K562 (cell line): ENCODE data around the gene KCNAB1. TPM values are rescaled to one million over a fixed set of nuclear protein-coding genes. Genes with fewer than 3 reads are reported as not detected.

Experiments used
- ATAC-seq: fragments of 200-7000 bp; cut with Tn5 transposase; 3 replicates; pipeline ENCODE4 v1.9.1; 2020; ENCODE audit warnings: moderate library complexity
- BruUV-seq: library from RNA; stranded (reverse); fragments of 400-500 nt; replicated peaks from 2 replicates; lab custom pipeline; 2021; lab: Mats Ljungman, UMichigan
- CTCF ChIA-PET: fragments of 300-600 bp; formaldehyde crosslinking; extraction: SDS; loops from one replicate; lab custom pipeline; 2021; ENCODE audit warnings: low intra/inter-chr PET ratio; lab: Yijun Ruan, JAX
- POLR2A ChIA-PET: fragments of 300-600, 350-650 bp; sonication (Branson Sonifier 250); formaldehyde crosslinking; extraction: SDS; loops from one replicate; lab custom pipeline; 2021; ENCODE audit warnings: antibody characterized with exemption, inconsistent platforms; lab: Yijun Ruan, JAX
- DNase-seq, 4 experiments: peaks; one replicate each; pipeline versions ENCODE4 v3.0.0 to v3.0.0-alpha.2; 2011 to 2018; ENCODE audit warnings: low spot score in 3 of 4, mixed read lengths in 3 of 4; ENCODE audit errors: extremely low read depth in 1 of 4
- FAIRE-seq: peaks from 2 replicates; lab custom pipeline; 2011; peaks lifted over from hg19 to GRCh38; lab: Jason Lieb, UNC
- H2AFZ ChIP-seq: 2 replicates; pipeline ENCODE4 v1.6.0; 2011; ENCODE audit warnings: low read depth, low read length, control low read depth, inconsistent platforms
- H3K27ac ChIP-seq: fragments of 200-600 bp; 3 replicates; pipeline ENCODE4 v1.8.0; 2011; ENCODE audit warnings: low read depth, mild to moderate bottlenecking, control low read depth, inconsistent platforms, low read length, moderate library complexity, mixed read lengths; ENCODE audit errors: extremely low read depth
- H3K27me3 ChIP-seq, 2 experiments: fragments of 300-600 bp in 1 of 2; 2 replicates in 1 of 2; 3 replicates in 1 of 2; pipeline versions ENCODE4 v1.6.0 to v1.8.0; 2011; ENCODE audit warnings: inconsistent platforms in 2 of 2, low read length in 2 of 2, mild to moderate bottlenecking in 1 of 2, mixed read lengths in 1 of 2, moderate library complexity in 1 of 2; ENCODE audit not compliant: control insufficient read depth in 2 of 2, insufficient read depth in 2 of 2
- H3K36me3 ChIP-seq: fragments of 300-600 bp; 3 replicates; pipeline ENCODE4 v1.8.0; 2011; ENCODE audit warnings: mild to moderate bottlenecking, low read length, inconsistent platforms; ENCODE audit not compliant: control insufficient read depth, insufficient read depth
- H3K4me1 ChIP-seq, 2 experiments: fragments of 200-600 bp in 1 of 2; replicated peaks in 1 of 2; 2 replicates in 1 of 2; 3 replicates in 1 of 2; pipeline versions ENCODE4 v1.5.1 to v1.8.0; 2011; ENCODE audit warnings: inconsistent platforms in 2 of 2, low read length in 2 of 2, mild to moderate bottlenecking in 1 of 2, mixed read lengths in 1 of 2, moderate library complexity in 1 of 2; ENCODE audit not compliant: control insufficient read depth in 2 of 2, insufficient read depth in 2 of 2
- H3K4me2 ChIP-seq: 2 replicates; pipeline ENCODE4 v1.6.1; 2011; ENCODE audit warnings: low read length, control low read depth, inconsistent platforms, mixed read lengths; ENCODE audit not compliant: insufficient read depth
- H3K4me3 ChIP-seq: fragments of 200-600 bp; sonication (generic), shearing (Covaris generic); 2 replicates; pipeline ENCODE4 v1.5.1; 2016; ENCODE audit warnings: control low read depth, inconsistent platforms
- H3K79me2 ChIP-seq: fragments of 200-600 bp; 3 replicates; pipeline ENCODE4 v1.8.0; 2011; ENCODE audit warnings: low read length, inconsistent platforms; ENCODE audit not compliant: control insufficient read depth, insufficient read depth
- H3K9ac ChIP-seq, 2 experiments: 2 replicates each; pipeline versions ENCODE4 v1.6.0 to v1.6.1; 2011; ENCODE audit warnings: low read depth in 2 of 2, low read length in 2 of 2, control low read depth in 1 of 2, inconsistent platforms in 1 of 2, mild to moderate bottlenecking in 1 of 2, mixed read lengths in 1 of 2; ENCODE audit not compliant: insufficient read depth in 1 of 2
- H3K9me1 ChIP-seq: one replicate; pipeline ENCODE4 v1.6.0; 2011; ENCODE audit warnings: inconsistent platforms, mild to moderate bottlenecking, low read length, moderate library complexity; ENCODE audit not compliant: control insufficient read depth, insufficient read depth
- H3K9me3 ChIP-seq: replicated peaks from 2 replicates; pipeline ENCODE4 v1.5.1; 2011; ENCODE audit warnings: low read depth, low read length, inconsistent platforms; ENCODE audit not compliant: control insufficient read depth, insufficient read depth
- H4K20me1 ChIP-seq: replicated peaks from 2 replicates; pipeline ENCODE4 v1.6.1; 2011; ENCODE audit warnings: low read length, inconsistent platforms, mixed read lengths; ENCODE audit not compliant: control insufficient read depth, insufficient read depth
- ATF6 ChIP-seq: sonication (generic); formaldehyde crosslinking; IDR thresholded peaks from 2 replicates; pipeline ENCODE4 v1.4.0; 2020; ENCODE audit warnings: mild to moderate bottlenecking, missing genetic modification reagents
- CTCF ChIP-seq, 3 experiments: IDR thresholded peaks in 2 of 3; conservative IDR thresholded peaks in 1 of 3; 2 replicates each; pipeline ENCODE4 v1.5.1; 2011 to 2012; ENCODE audit warnings: low read length in 3 of 3, mild to moderate bottlenecking in 3 of 3, control low read depth in 2 of 3, improper control_type of control experiment in 1 of 3, inconsistent platforms in 1 of 3, low read depth in 1 of 3, mixed read lengths in 1 of 3, moderate library complexity in 1 of 3; ENCODE audit not compliant: insufficient read depth in 2 of 3
- FOSL1 ChIP-seq: fragments of 200-800 bp; sonication (Bioruptor generic); conservative IDR thresholded peaks from 2 replicates; pipeline ENCODE4 v1.6.1; 2016; ENCODE audit warnings: missing genetic modification characterization, missing compliant biosample characterization
- HIVEP1 ChIP-seq: fragments of 250-450 bp; sonication (Bioruptor Pico); IDR thresholded peaks from 2 replicates; pipeline ENCODE4 v1.4.0; 2020; ENCODE audit warnings: mild to moderate bottlenecking
- PHF21A ChIP-seq: fragments of 450-650 bp; IDR thresholded peaks from 2 replicates; pipeline ENCODE4 v1.6.1; 2017; ENCODE audit warnings: low read depth, borderline replicate concordance
- PURB ChIP-seq: sonication (generic); formaldehyde crosslinking; IDR thresholded peaks from 2 replicates; pipeline ENCODE4 v1.9.0; 2021; ENCODE audit warnings: low read depth, mild to moderate bottlenecking, missing genetic modification reagents
- RBM34 ChIP-seq: fragments of 200-400 bp; formaldehyde crosslinking; IDR thresholded peaks from 2 replicates; pipeline ENCODE4 v1.6.1; 2018; ENCODE audit warnings: low read length, borderline replicate concordance; ENCODE audit not compliant: insufficient read depth
- ZNF277 ChIP-seq: fragments of 250-450 bp; sonication (Bioruptor Pico); IDR thresholded peaks from 2 replicates; pipeline ENCODE4 v1.8.0; 2022; ENCODE audit warnings: inconsistent platforms, mild to moderate bottlenecking, moderate library complexity, borderline replicate concordance
- in situ Hi-C: fragments of 300-500 bp; cut with MboI; formaldehyde crosslinking; loops from 4 replicates; pipeline ENCODE4 v1.15.0; 2018; ENCODE audit warnings: inconsistent platforms, mixed read lengths
- intact Hi-C: fragments of 100-400 bp; cut with micrococcal nuclease; formaldehyde crosslinking; loops from 2 replicates; pipeline ENCODE4 v1.14.2; 2022
- polyA plus RNA-seq, 8 experiments: library from polyadenylated mRNA; depleted of rRNA in 4 of 8; stranded (reverse) in 5 of 8; unstranded in 3 of 8; fragments of >200 nt; fragmentation: Nextera tagmentation in 2 of 8; fragmentation: Illumina TruSeq in 1 of 8; extraction: Ambion mirVana in 2 of 8; extraction: Trizol in 1 of 8; gene quantifications; 2 replicates each; pipeline versions ENCODE4 v1.2.1 to v1.2.3, GENCODE V29; 2011 to 2014; ENCODE audit warnings: inconsistent platforms in 1 of 8, missing spikeins in 1 of 8
- total RNA-seq, 7 experiments: library from RNA; depleted of rRNA in 6 of 7; stranded (reverse); fragments of >200 nt in 6 of 7; fragmentation: Illumina TruSeq in 2 of 7; extraction: Trizol in 2 of 7; gene quantifications; 2 replicates each; pipeline versions ENCODE4 v1.2.1 to v1.2.3, GENCODE V29; 2011 to 2021; ENCODE audit warnings: low replicate concordance in 1 of 7

Gene KCNAB1
- total and polyA plus RNA-seq, 9 of the 15 experiments (the other 6 are each of a cell fraction or from before 2014, with no cell fraction given) = 0.14 to 1.2 (median 0.51) TPM

- Histone ChIP-seq H4K20me1 (no peaks in the 10 kb centered on the region), H3K79me2 (no peaks in the 10 kb centered on the region), H3K27ac (no peak overlapping the region), H3K4me3 (no peak overlapping the region), H3K9ac (no peak overlapping the region), H3K4me1 (no peaks in the 10 kb centered on the region), H2AFZ (no peak overlapping the region), H3K36me3 (no peaks in the 10 kb centered on the region), H3K4me2 (no peak overlapping the region), H3K9me1 (no peaks in the 10 kb centered on the region), H3K27me3 (peaks cover 2 to 12% of the 10 kb centered on the region in 2 experiments; a peak in 3 of 5 replicates), H3K9me3 (no peaks in the 10 kb centered on the region)
- intact Hi-C loops = no loop called here
- TF ChIP-seq CTCF (IDR thresholded peaks at IDR 0.05 in 2 of 3, conservative IDR thresholded peaks at IDR 0.05 in 1 of 3; ENCODE audit: insufficient read depth in 2 of 3, low read depth in 1 of 3, low read length in 3 of 3) (0 out of 6 replicates have a peak, but pooled peaks of 1 of the 3 experiments have one; percentile 9), ATF6 (CRISPR knock-in tag) (no peak), FOSL1 (tag) (peak; percentile 75), RBM34 (no peak), HIVEP1 (no peak), PURB (CRISPR knock-in tag) (no peak), PHF21A (no peak), ZNF277 (CRISPR knock-in tag) (no peak)
- FAIRE-seq (no peak), DNase-seq (no peak), ATAC-seq (no peak)
- BruUV-seq = no TSS peak
- ChIA-PET CTCF (no interaction called here), POLR2A (interaction anchor here (0.6 to 0.8 kb wide), 3 partner anchors 9 to 1312 kb away, joined by 3 read pairs; no protein-coding TSS in a partner anchor)
- in situ Hi-C loops = no loop called here
These were observed 313.5 kb downstream of the KCNAB1 start for GRCh38 chr3:156433910-156434309.
